H1 (cell line): ENCODE data around the gene TMEM183A. TPM values are rescaled to one million over a fixed set of nuclear protein-coding genes. Genes with fewer than 3 reads are reported as not detected.

Experiments
- CTCF ChIA-PET: fragments of 300-600 bp; sonication (Branson Sonifier 250); formaldehyde crosslinking; loops from one replicate; lab custom pipeline; 2021; ENCODE audit not compliant: partially characterized antibody; lab: Charles Lee
- POLR2A ChIA-PET: fragments of 300-600 bp; sonication (Branson Sonifier 250); formaldehyde crosslinking; loops from one replicate; lab custom pipeline; 2021; ENCODE audit warnings: inconsistent platforms; ENCODE audit not compliant: partially characterized antibody; lab: Charles Lee
- DNase-seq, 2 experiments: peaks; one replicate each; pipeline versions ENCODE4 v3.0.0 to v3.0.0-alpha.2; 2010 to 2022; ENCODE audit warnings: low spot score in 2 of 2, low read depth in 1 of 2, mixed read lengths in 1 of 2
- FAIRE-seq: peaks from 2 replicates; lab custom pipeline; 2011; peaks lifted over from hg19 to GRCh38; lab: Jason Lieb, UNC
- H2AFZ ChIP-seq: 2 replicates; pipeline ENCODE4 v1.8.1; 2012; ENCODE audit warnings: low read length, inconsistent platforms
- H2AK5ac ChIP-seq: 2 replicates; pipeline ENCODE4 v1.6.1; 2013; ENCODE audit warnings: low read depth, low read length
- H2BK120ac ChIP-seq: replicated peaks from 2 replicates; pipeline ENCODE3; 2013; ENCODE audit warnings: low read depth, low read length, inconsistent platforms
- H2BK12ac ChIP-seq: 2 replicates; pipeline ENCODE4 v1.6.1; 2013; ENCODE audit warnings: low read depth, low read length
- H2BK15ac ChIP-seq: 2 replicates; pipeline ENCODE4 v1.6.1; 2013; ENCODE audit warnings: low read length
- H2BK20ac ChIP-seq: 2 replicates; pipeline ENCODE4 v1.6.1; 2013; ENCODE audit warnings: low read length
- H2BK5ac ChIP-seq: 2 replicates; pipeline ENCODE4 v1.6.1; 2013; ENCODE audit warnings: low read depth, low read length
- H3K14ac ChIP-seq: 2 replicates; pipeline ENCODE4 v1.6.1; 2013; ENCODE audit warnings: inconsistent platforms; ENCODE audit not compliant: insufficient read length
- H3K18ac ChIP-seq: 2 replicates; pipeline ENCODE4 v1.6.1; 2013; ENCODE audit warnings: low read length; ENCODE audit errors: extremely low read depth
- H3K23ac ChIP-seq: 2 replicates; pipeline ENCODE4 v1.6.1; 2013; ENCODE audit warnings: inconsistent platforms; ENCODE audit not compliant: insufficient read length
- H3K23me2 ChIP-seq: 2 replicates; pipeline ENCODE4 v1.6.1; 2013; ENCODE audit warnings: low read depth, low read length
- H3K27ac ChIP-seq: 2 replicates; pipeline ENCODE4 v1.6.1; 2011; ENCODE audit warnings: low read depth, low read length, inconsistent platforms
- H3K27me3 ChIP-seq, 4 experiments: replicated peaks in 1 of 4; 1 replicate in 1 of 4; 2 replicates in 3 of 4; pipeline versions ENCODE4 v1.6.1 to v1.8.1; 2011 to 2013; ENCODE audit warnings: low read length in 3 of 4, mild to moderate bottlenecking in 3 of 4, inconsistent platforms in 2 of 4, mixed read lengths in 2 of 4, moderate library complexity in 1 of 4; ENCODE audit not compliant: control insufficient read depth in 3 of 4, insufficient read depth in 3 of 4; ENCODE audit errors: extremely low read depth in 1 of 4
- H3K36me3 ChIP-seq, 4 experiments: 2 replicates each; pipeline versions ENCODE4 v1.6.1 to v1.8.1; 2011 to 2013; ENCODE audit warnings: mild to moderate bottlenecking in 4 of 4, low read length in 3 of 4, moderate library complexity in 2 of 4, control low read depth in 1 of 4, inconsistent platforms in 1 of 4; ENCODE audit not compliant: insufficient read depth in 4 of 4, control insufficient read depth in 2 of 4
- H3K4ac ChIP-seq: replicated peaks from 2 replicates; pipeline ENCODE3; 2013; ENCODE audit warnings: low read length, low read depth, mixed read lengths, inconsistent platforms; ENCODE audit not compliant: insufficient read length
- H3K4me1 ChIP-seq, 4 experiments: replicated peaks in 1 of 4; 1 replicate in 1 of 4; 2 replicates in 3 of 4; pipeline versions ENCODE4 v1.6.1 to v1.8.1; 2011 to 2013; ENCODE audit warnings: low read length in 3 of 4, inconsistent platforms in 2 of 4, mixed read lengths in 1 of 4; ENCODE audit not compliant: insufficient read depth in 4 of 4, control insufficient read depth in 3 of 4
- H3K4me2 ChIP-seq, 2 experiments: 2 replicates each; pipeline versions ENCODE4 v1.6.1 to v1.8.1; 2011 to 2013; ENCODE audit warnings: low read depth in 2 of 2, low read length in 2 of 2, control low read depth in 1 of 2, inconsistent platforms in 1 of 2, mild to moderate bottlenecking in 1 of 2; ENCODE audit not compliant: insufficient read depth in 1 of 2
- H3K4me3 ChIP-seq, 4 experiments: fragments of 200-600, 300-600 bp in 1 of 4; sonication (generic), shearing (Covaris generic), sonication (Bioruptor Twin) in 1 of 4; 2 replicates each; pipeline versions ENCODE4 v1.5.1 to v1.8.1; 2011 to 2016; ENCODE audit warnings: low read length in 4 of 4, low read depth in 3 of 4, control low read depth in 2 of 4, inconsistent platforms in 2 of 4, mild to moderate bottlenecking in 2 of 4, mixed read lengths in 1 of 4, moderate library complexity in 1 of 4; ENCODE audit not compliant: insufficient read depth in 2 of 4; ENCODE audit errors: extremely low read depth in 1 of 4
- H3K56ac ChIP-seq: replicated peaks from 2 replicates; pipeline ENCODE3; 2013; ENCODE audit warnings: low read depth, mild to moderate bottlenecking, mixed read lengths, low read length, inconsistent platforms; ENCODE audit not compliant: insufficient read length
- H3K79me1 ChIP-seq: 2 replicates; pipeline ENCODE4 v1.6.1; 2013; ENCODE audit warnings: low read depth, low read length, control low read depth
- H3K79me2 ChIP-seq, 2 experiments: 2 replicates each; pipeline versions ENCODE4 v1.6.1 to v1.8.1; 2012 to 2013; ENCODE audit warnings: low read length in 2 of 2, mild to moderate bottlenecking in 2 of 2, inconsistent platforms in 1 of 2; ENCODE audit not compliant: insufficient read depth in 2 of 2, control insufficient read depth in 1 of 2
- H3K9ac ChIP-seq, 4 experiments: replicated peaks in 1 of 4; 1 replicate in 1 of 4; 2 replicates in 3 of 4; pipeline versions ENCODE4 v1.6.1 to v1.8.1; 2011 to 2013; ENCODE audit warnings: low read depth in 3 of 4, low read length in 3 of 4, control low read depth in 2 of 4, mild to moderate bottlenecking in 2 of 4, moderate library complexity in 2 of 4, inconsistent platforms in 1 of 4; ENCODE audit errors: extremely low read depth in 1 of 4
- H3K9me3 ChIP-seq, 2 experiments: 2 replicates each; pipeline versions ENCODE4 v1.6.1 to v1.8.1; 2012 to 2013; ENCODE audit warnings: mild to moderate bottlenecking in 2 of 2, moderate library complexity in 2 of 2, control low read depth in 1 of 2, inconsistent platforms in 1 of 2, low read depth in 1 of 2, low read length in 1 of 2, mixed read lengths in 1 of 2; ENCODE audit not compliant: insufficient read depth in 2 of 2
- H4K20me1 ChIP-seq, 2 experiments: replicated peaks in 1 of 2; 2 replicates each; pipeline versions ENCODE3 to v1.8.1; 2011 to 2013; ENCODE audit warnings: inconsistent platforms in 2 of 2, low read length in 2 of 2, mild to moderate bottlenecking in 1 of 2; ENCODE audit not compliant: insufficient read depth in 2 of 2, control insufficient read depth in 1 of 2
- H4K5ac ChIP-seq: 2 replicates; pipeline ENCODE4 v1.6.1; 2013; ENCODE audit warnings: low read length, low read depth, mixed read lengths, inconsistent platforms; ENCODE audit not compliant: insufficient read length
- H4K8ac ChIP-seq: 2 replicates; pipeline ENCODE4 v1.8.0; 2013; ENCODE audit warnings: mild to moderate bottlenecking, moderate library complexity, low read length, inconsistent platforms; ENCODE audit not compliant: insufficient read depth; ENCODE audit errors: extremely low read depth
- H4K91ac ChIP-seq: replicated peaks from 2 replicates; pipeline ENCODE3; 2013; ENCODE audit warnings: low read length, mixed read lengths, inconsistent platforms; ENCODE audit not compliant: insufficient read length
- ATF3 ChIP-seq: IDR thresholded peaks from 2 replicates; pipeline ENCODE4 v1.6.1; 2011; ENCODE audit warnings: low read depth, mild to moderate bottlenecking, low read length; ENCODE audit not compliant: insufficient read depth
- HDAC6 ChIP-seq: IDR thresholded peaks from one replicate; pipeline ENCODE4 v1.7.1; 2012; ENCODE audit warnings: low read depth, mild to moderate bottlenecking, inconsistent platforms, low read length, moderate library complexity
- SAP30 ChIP-seq: fragments of 300-600 bp; sonication (generic); IDR thresholded peaks from 2 replicates; pipeline ENCODE4 v1.7.1; 2012; ENCODE audit warnings: low read length, moderate library complexity, mild to moderate bottlenecking, inconsistent platforms; ENCODE audit not compliant: insufficient read depth, insufficient replicate concordance
- SIRT6 ChIP-seq: IDR thresholded peaks from one replicate; pipeline ENCODE4 v1.7.1; 2012; ENCODE audit warnings: low read length, inconsistent platforms
- SP2 ChIP-seq: IDR thresholded peaks from 2 replicates; pipeline ENCODE4 v1.6.1; 2012; ENCODE audit warnings: mild to moderate bottlenecking, low read length, inconsistent platforms
- SUZ12 ChIP-seq: fragments of 200-600 bp; sonication (generic); IDR thresholded peaks from 2 replicates; pipeline ENCODE4 v1.6.1; 2012; ENCODE audit warnings: mild to moderate bottlenecking, inconsistent platforms, low read length, moderate library complexity, mixed read lengths
- ZNF274 ChIP-seq: IDR thresholded peaks from 2 replicates; pipeline ENCODE4 v1.7.0; 2012; ENCODE audit warnings: low read length, borderline replicate concordance; ENCODE audit errors: extremely low read depth
- WGBS, 2 experiments: shearing (Covaris generic) in 1 of 2; methylation state at CpG; one replicate each; pipeline versions ENCODE4 v1.1.6 to v1.1.7; 2013 to 2015; ENCODE audit warnings: low lambda C conversion rate in 2 of 2, mixed read lengths in 2 of 2, inconsistent platforms in 1 of 2, low coverage in 1 of 2, missing lambda C conversion rate in 1 of 2; ENCODE audit not compliant: insufficient replicate concordance in 2 of 2, insufficient coverage in 1 of 2, insufficient read length in 1 of 2; ENCODE audit errors: extremely low coverage in 1 of 2, missing lambda C conversion rate in 1 of 2; 5-methylcytosine and 5-hydroxymethylcytosine counted together
- polyA plus RNA-seq, 7 experiments: library from polyadenylated mRNA; depleted of rRNA in 3 of 7; stranded (reverse) in 5 of 7; unstranded in 2 of 7; fragments of >200 nt in 5 of 7; fragments of 200-250 nt in 2 of 7; gene quantifications; 1 replicate in 5 of 7; 2 replicates in 1 of 7; 4 replicates in 1 of 7; pipeline versions ENCODE4 v1.2.1 to v1.2.3, GENCODE V29; 2011 to 2013; ENCODE audit warnings: missing spikeins in 2 of 7, mixed read lengths in 2 of 7
- total RNA-seq: library from RNA; stranded (reverse); fragmentation: NEBNext Ultra II Directional; extraction: Animal tissue kit (Norgen Biotek cat#: 25700); gene quantifications from 2 replicates; pipeline ENCODE4 v1.2.1, GENCODE V29; 2021

TMEM183A gene
- total and polyA plus RNA-seq, 2 of the 8 experiments (the other 6 are each of a cell fraction or from before 2014, with no cell fraction given): 107 to 173 TPM

GRCh38 chr1:202987922-202988583 lies 19.1 kb upstream of the TMEM183A start:
- WGBS, 2 experiments: 89% methylated on average over 5 of the region's 5 CpGs; no CpG with 5 or more reads in 1 of the 2 experiments
- no peaks in the 10 kb centered on the region for H4K20me1 ChIP-seq
- H2AK5ac ChIP-seq: no peak overlapping the region
- H3K36me3 ChIP-seq: no peaks in the 10 kb centered on the region
- no peaks in the 10 kb centered on the region for H3K79me1 ChIP-seq
- no peak overlapping the region for H4K5ac ChIP-seq
- FAIRE-seq (no peak), DNase-seq (no peak)
- no peaks in the 10 kb centered on the region for H3K9me3 ChIP-seq
- H2BK5ac ChIP-seq: no peak overlapping the region
- no peak overlapping the region for H3K23ac ChIP-seq
- H3K4me2 ChIP-seq: no peak overlapping the region; a peak in 1 of 4 replicates
- TF ChIP-seq HDAC6 (no peak), SAP30 (no peak), SIRT6 (no peak), SP2 (no peak), ATF3 (no peak), ZNF274 (no peak), SUZ12 (no peak)
- no peak overlapping the region for H2BK20ac ChIP-seq
- H4K8ac ChIP-seq: no peak overlapping the region
- POLR2A ChIA-PET: interaction anchor here (1.1 to 3.3 kb wide), 4 partner anchors 11 to 128 kb away, joined by 3 to 13 read pairs (median 3); partner anchors contain the start of gene TMEM183A
- no peak overlapping the region for H4K91ac ChIP-seq
- no peak overlapping the region for H3K56ac ChIP-seq
- H3K4me3 ChIP-seq: no peak overlapping the region
- H3K4ac ChIP-seq: peak overlapping the region; percentile 20
- no peaks in the 10 kb centered on the region for H3K79me2 ChIP-seq
- no peaks in the 10 kb centered on the region for H3K27me3 ChIP-seq
- H2BK15ac ChIP-seq: no peak overlapping the region
- H2BK120ac ChIP-seq: no peak overlapping the region
- no peak overlapping the region for H3K9ac ChIP-seq
- CTCF ChIA-PET: interaction anchor here (0.6 to 5.6 kb wide), 6 partner anchors 8 to 202 kb away, joined by 3 to 43 read pairs (median 4); no protein-coding TSS in a partner anchor
- H2AFZ ChIP-seq: peak overlapping the region; percentile 89
- H3K18ac ChIP-seq: no peak overlapping the region
- H3K27ac ChIP-seq: no peak overlapping the region
- H3K23me2 ChIP-seq: no peaks in the 10 kb centered on the region
- 0 out of 2 replicates have a peak overlapping the region, but pooled peaks have one; percentile 40 for H2BK12ac ChIP-seq
- H3K14ac ChIP-seq: no peak overlapping the region
- no peaks in the 10 kb centered on the region for H3K4me1 ChIP-seq
